Measurements from ENCODE around the gene BPIFB4. TPM values are rescaled to one million over a fixed set of nuclear protein-coding genes. Genes with fewer than 3 reads are reported as not detected.

The BPIFB4 gene
- total and polyA plus RNA-seq, 9 of the 15 experiments (the other 6 are each of a cell fraction or from before 2014, with no cell fraction given) = not detected

- TF ChIP-seq, protein P1, sequence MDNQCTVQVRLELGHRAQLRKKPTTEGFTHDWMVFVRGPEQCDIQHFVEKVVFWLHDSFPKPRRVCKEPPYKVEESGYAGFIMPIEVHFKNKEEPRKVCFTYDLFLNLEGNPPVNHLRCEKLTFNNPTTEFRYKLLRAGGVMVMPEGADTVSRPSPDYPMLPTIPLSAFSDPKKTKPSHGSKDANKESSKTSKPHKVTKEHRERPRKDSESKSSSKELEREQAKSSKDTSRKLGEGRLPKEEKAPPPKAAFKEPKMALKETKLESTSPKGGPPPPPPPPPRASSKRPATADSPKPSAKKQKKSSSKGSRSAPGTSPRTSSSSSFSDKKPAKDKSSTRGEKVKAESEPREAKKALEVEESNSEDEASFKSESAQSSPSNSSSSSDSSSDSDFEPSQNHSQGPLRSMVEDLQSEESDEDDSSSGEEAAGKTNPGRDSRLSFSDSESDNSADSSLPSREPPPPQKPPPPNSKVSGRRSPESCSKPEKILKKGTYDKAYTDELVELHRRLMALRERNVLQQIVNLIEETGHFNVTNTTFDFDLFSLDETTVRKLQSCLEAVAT (IDR thresholded peaks at IDR 0.05) = no peak
- no peak for TF ChIP-seq ETV5 (CRISPR knock-in tag; IDR thresholded peaks at IDR 0.05; ENCODE audit: low read depth)
These were observed 17.6 kb downstream of the BPIFB4 start (continued) for GRCh38 chr20:33097001-33097400.

DNA sequence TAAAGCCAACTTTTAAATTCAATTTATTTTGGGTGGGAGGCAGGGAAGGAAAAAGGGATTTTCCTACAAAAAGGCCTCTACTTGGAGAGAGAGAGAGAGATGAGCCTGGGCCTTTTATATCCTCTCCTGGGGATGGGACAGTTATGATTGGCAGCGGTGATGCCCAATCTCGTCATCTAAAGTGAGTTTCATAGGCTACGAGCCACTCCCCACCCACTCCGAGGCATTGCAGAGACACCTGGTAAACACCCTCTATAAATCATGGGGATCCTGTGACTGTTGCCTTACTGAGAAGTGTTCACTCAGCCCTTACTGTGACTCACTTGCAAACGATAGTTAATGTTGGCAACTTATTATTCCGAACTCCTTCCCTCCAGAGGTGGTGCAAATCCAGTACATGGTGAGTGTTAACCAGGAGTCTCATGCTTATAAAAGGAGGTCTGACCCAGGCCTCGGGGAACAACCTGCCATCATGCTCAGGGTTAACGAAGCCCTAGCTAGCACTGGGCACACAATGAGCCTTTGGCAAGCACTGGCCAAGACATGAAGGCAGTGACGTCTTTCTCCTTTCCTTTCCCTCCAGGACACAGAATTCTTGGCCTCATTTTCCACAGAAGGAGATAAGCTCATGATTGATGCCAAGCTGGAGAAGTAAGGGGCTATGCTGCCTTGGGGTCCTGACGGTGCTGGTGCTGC, 20.5 kb downstream of the BPIFB4 start:
- Histone ChIP-seq H3K4me3 (no peak overlapping the region), H3K27me3 (ENCODE audit: control insufficient read depth in 2 of 2, insufficient read depth in 2 of 2, low read length in 2 of 2) (peaks cover 5 to 29% of the 10 kb centered on the region in 2 experiments; a peak in 4 of 5 replicates), H3K4me2 (ENCODE audit: insufficient read depth, low read length) (no peak overlapping the region), H3K79me2 (ENCODE audit: control insufficient read depth, insufficient read depth, low read length) (no peaks in the 10 kb centered on the region), H3K4me1 (replicated peaks in 1 of 2; ENCODE audit: control insufficient read depth in 2 of 2, insufficient read depth in 2 of 2, low read length in 2 of 2) (no peaks in the 10 kb centered on the region), H3K9me3 (replicated peaks; ENCODE audit: control insufficient read depth, insufficient read depth, low read depth, low read length) (no peaks in the 10 kb centered on the region), H3K9ac (ENCODE audit: insufficient read depth in 1 of 2, low read depth in 2 of 2, low read length in 2 of 2) (no peak overlapping the region), H4K20me1 (replicated peaks; ENCODE audit: control insufficient read depth, insufficient read depth, low read length) (peaks cover 4% of the 10 kb centered on the region; the same call in 1 of the 2 replicates), H3K9me1 (ENCODE audit: control insufficient read depth, insufficient read depth, low read length) (peaks cover 4% of the 10 kb centered on the region), H3K36me3 (ENCODE audit: control insufficient read depth, insufficient read depth, low read length) (no peaks in the 10 kb centered on the region), H3K27ac (ENCODE audit: extremely low read depth, low read depth, low read length) (no peak overlapping the region), H2AFZ (ENCODE audit: low read depth, low read length) (no peak overlapping the region)
- WGBS (ENCODE audit: insufficient coverage, low coverage, missing lambda C conversion rate) = 0% methylated on average over 10 of the region's 10 CpGs
- TF ChIP-seq SRF (CRISPR knock-in tag; IDR thresholded peaks at IDR 0.05) (0 out of 4 replicates have a peak, but pooled peaks of 1 of the 2 experiments have one; percentile 20), MCM3 (IDR thresholded peaks at IDR 0.05) (no peak), MEIS2 (IDR thresholded peaks at IDR 0.05; ENCODE audit: partially characterized antibody) (peak; percentile 7)
- TF ChIP-seq, protein P2, sequence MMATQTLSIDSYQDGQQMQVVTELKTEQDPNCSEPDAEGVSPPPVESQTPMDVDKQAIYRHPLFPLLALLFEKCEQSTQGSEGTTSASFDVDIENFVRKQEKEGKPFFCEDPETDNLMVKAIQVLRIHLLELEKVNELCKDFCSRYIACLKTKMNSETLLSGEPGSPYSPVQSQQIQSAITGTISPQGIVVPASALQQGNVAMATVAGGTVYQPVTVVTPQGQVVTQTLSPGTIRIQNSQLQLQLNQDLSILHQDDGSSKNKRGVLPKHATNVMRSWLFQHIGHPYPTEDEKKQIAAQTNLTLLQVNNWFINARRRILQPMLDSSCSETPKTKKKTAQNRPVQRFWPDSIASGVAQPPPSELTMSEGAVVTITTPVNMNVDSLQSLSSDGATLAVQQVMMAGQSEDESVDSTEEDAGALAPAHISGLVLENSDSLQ (IDR thresholded peaks at IDR 0.05) = peak; percentile 80
- ATAC-seq (no peak), DNase-seq (ENCODE audit: extremely low read depth in 1 of 4, low spot score in 3 of 4) (peak in 1 of 4 experiments; percentile 16), FAIRE-seq (no peak)
- POLR2A ChIA-PET = no interaction called here
- in situ Hi-C loops (cut with MboI) (loop anchor here (5.0 to 10.0 kb wide), 2 partner anchors 195 to 198 kb away; no protein-coding TSS in a partner anchor), intact Hi-C loops (cut with micrococcal nuclease) (loop anchor here (5.0 to 10.0 kb wide), 2 partner anchors 112 to 305 kb away; no protein-coding TSS in a partner anchor)
- CTCF ChIA-PET (ENCODE audit: low intra/inter-chr PET ratio) = no interaction called here
- no TSS peak for BruUV-seq (replicated peaks)

All from K562 (cell line).